Measurements from ENCODE around the gene RTKN2. TPM values are rescaled to one million over a fixed set of nuclear protein-coding genes. Genes with fewer than 3 reads are reported as not detected.

Gene RTKN2
- total RNA-seq, 2 experiments from 2014 or later = 2.2 to 2.6 TPM

DNA sequence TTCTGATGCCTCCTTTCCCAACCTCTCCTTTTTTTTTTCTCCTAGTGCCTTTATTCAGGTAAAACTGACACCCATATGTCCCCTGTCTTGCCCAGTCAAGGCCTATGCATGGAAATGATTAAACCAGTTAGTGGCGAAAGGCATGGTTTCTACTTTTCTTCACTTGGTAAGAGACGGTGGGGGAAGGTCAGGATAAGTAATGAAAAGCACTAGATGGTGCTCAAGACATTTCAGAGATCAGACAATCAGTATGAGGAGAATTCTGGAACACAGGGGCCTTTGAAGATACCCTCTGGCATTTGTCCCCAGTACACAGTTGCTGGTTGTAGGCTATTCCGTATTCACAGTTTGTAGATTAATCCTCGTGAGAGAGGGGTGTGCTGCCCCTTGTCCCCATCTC, 121.2 kb downstream of the RTKN2 start:
- ChIA-PET POLR2A (interaction anchor here (1.5 kb wide), 1 partner anchor 98 kb away, joined by 3 read pairs; no protein-coding TSS in a partner anchor), CTCF (interaction anchor here (1.3 to 2.0 kb wide), 2 partner anchors 8 to 97 kb away, joined by 4 to 5 read pairs; no protein-coding TSS in a partner anchor)
- no peak for ATAC-seq
- no peak for DNase-seq
- Mint-ChIP-seq H3K36me3 (ENCODE audit: low read depth) (peaks cover 23% of the 10 kb centered on the region), H3K4me1 (ENCODE audit: low read depth) (peaks cover 10% of the 10 kb centered on the region), H3K4me3 (no peak overlapping the region), H3K9me3 (ENCODE audit: insufficient read depth) (peaks cover 14% of the 10 kb centered on the region), H3K27ac (no peak overlapping the region), H3K27me3 (ENCODE audit: low read depth) (no peaks in the 10 kb centered on the region)

DNA sequence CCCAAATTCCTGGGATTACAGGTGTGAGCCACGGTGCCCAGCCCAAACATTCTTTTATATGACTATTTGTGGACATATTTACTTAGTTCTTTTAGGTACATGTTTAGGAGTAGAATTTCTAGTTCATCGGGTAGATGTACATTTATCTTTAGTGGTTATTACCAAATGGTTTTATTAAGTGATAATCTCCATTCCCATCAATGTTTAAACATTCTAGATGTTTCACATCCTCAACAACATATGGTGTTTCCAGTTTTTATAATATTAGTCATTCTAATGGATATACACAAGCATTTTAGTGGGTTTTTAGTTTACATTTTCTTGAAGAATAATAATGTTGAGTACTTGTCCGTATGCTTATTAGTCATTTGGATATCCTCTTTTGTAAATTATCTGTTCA, 131.7 kb downstream of the RTKN2 start:
- ATAC-seq (no peak), DNase-seq (no peak)
- ChIA-PET CTCF (no interaction called here), POLR2A (no interaction called here)
- no peak overlapping the region for H3K27ac Mint-ChIP-seq
- no peaks in the 10 kb centered on the region for H3K27me3 Mint-ChIP-seq (ENCODE audit: low read depth)
- H3K4me1 Mint-ChIP-seq (ENCODE audit: low read depth) = peaks cover 10% of the 10 kb centered on the region
- H3K4me3 Mint-ChIP-seq = no peak overlapping the region
- H3K36me3 Mint-ChIP-seq (ENCODE audit: low read depth) = peaks cover 18% of the 10 kb centered on the region
- peaks cover 22% of the 10 kb centered on the region for H3K9me3 Mint-ChIP-seq (ENCODE audit: insufficient read depth)

DNA sequence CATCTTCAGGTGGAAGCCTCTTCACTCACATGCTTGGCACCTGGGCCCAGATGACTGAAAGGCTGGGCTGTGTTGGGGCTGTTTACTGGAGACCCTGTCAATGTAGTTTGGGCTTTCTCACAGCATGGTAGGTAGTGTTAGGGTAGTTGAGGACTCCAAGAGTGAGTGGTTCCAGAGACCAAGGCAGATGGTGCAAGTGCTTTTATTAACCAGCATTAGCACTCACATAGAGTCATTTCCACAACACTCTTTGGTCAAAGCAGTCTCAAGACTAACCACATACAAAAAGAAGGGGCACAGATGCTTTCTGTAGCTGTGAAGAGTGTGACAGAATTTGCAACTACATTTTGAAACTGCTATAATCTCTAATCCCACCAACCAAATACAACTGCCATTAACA, 135.0 kb downstream of the RTKN2 start:
- no peak overlapping the region for H3K27ac Mint-ChIP-seq
- DNase-seq = no peak
- no peaks in the 10 kb centered on the region for H3K27me3 Mint-ChIP-seq (ENCODE audit: low read depth)
- peaks cover 10% of the 10 kb centered on the region for H3K4me1 Mint-ChIP-seq (ENCODE audit: low read depth)
- ChIA-PET POLR2A (interaction anchor here (0.5 kb wide), 1 partner anchor 25 kb away, joined by 3 read pairs; no protein-coding TSS in a partner anchor), CTCF (no interaction called here)
- H3K9me3 Mint-ChIP-seq (ENCODE audit: insufficient read depth) = peaks cover 30% of the 10 kb centered on the region
- no peak overlapping the region for H3K4me3 Mint-ChIP-seq
- ATAC-seq = no peak
- peaks cover 20% of the 10 kb centered on the region for H3K36me3 Mint-ChIP-seq (ENCODE audit: low read depth)

Other genes starting within 250 kb of the RTKN2 start
- gene ZNF365, start 105.5 kb upstream of the RTKN2 start, total RNA-seq = not detected